ENCODE measurements around the gene CORO1C. TPM values are rescaled to one million over a fixed set of nuclear protein-coding genes. Genes with fewer than 3 reads are reported as not detected.

CORO1C gene
- total and polyA plus RNA-seq, 9 of the 15 experiments (the other 6 are each of a cell fraction or from before 2014, with no cell fraction given): 55.2 to 280 (median 150) TPM

DNA sequence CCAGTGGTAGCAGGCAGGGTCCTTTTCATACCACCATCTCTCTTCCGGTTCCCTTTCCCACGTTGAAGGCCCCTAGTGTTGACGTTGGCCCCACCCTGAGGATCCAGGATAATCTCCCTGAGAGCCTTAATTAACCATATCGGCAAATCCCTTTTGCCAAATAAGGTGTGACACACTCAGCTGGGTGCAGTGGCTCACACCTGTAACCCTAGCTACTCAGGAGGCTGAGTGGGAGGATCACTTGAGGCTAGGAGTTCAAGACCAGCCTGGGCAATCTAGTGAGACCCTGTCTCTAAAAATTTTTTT lies 130.7 kb downstream of the CORO1C start:
- no peak overlapping the region for H3K4me2 ChIP-seq (ENCODE audit: insufficient read depth, low read length)
- H3K36me3 ChIP-seq (ENCODE audit: control insufficient read depth, insufficient read depth, low read length): no peaks in the 10 kb centered on the region
- peaks cover 6% of the 10 kb centered on the region for H3K9me1 ChIP-seq (ENCODE audit: control insufficient read depth, insufficient read depth, low read length)
- no peak overlapping the region for H2AFZ ChIP-seq (ENCODE audit: low read depth, low read length)
- ChIA-PET POLR2A (no interaction called here), CTCF (ENCODE audit: low intra/inter-chr PET ratio) (interaction anchor here (0.7 kb wide), 1 partner anchor 487 kb away, joined by 4 read pairs; no protein-coding TSS in a partner anchor)
- H3K9me3 ChIP-seq (replicated peaks; ENCODE audit: control insufficient read depth, insufficient read depth, low read depth, low read length): no peaks in the 10 kb centered on the region
- no peak overlapping the region for H3K4me3 ChIP-seq
- WGBS (ENCODE audit: insufficient coverage, low coverage, missing lambda C conversion rate): 15% methylated on average over 4 of the region's 4 CpGs
- DNase-seq (ENCODE audit: extremely low read depth in 1 of 4, low spot score in 3 of 4) (no peak), FAIRE-seq (no peak), ATAC-seq (no peak)
- intact Hi-C loops (cut with micrococcal nuclease): no loop called here
- no peaks in the 10 kb centered on the region for H3K27me3 ChIP-seq (ENCODE audit: control insufficient read depth in 2 of 2, insufficient read depth in 2 of 2, low read length in 2 of 2)
- peaks cover 6% of the 10 kb centered on the region; the same call in 1 of the 2 replicates for H4K20me1 ChIP-seq (replicated peaks; ENCODE audit: control insufficient read depth, insufficient read depth, low read length)
- TF ChIP-seq PPARD (CRISPR knock-in tag; IDR thresholded peaks at IDR 0.05): no peak
- 0 out of 2 replicates have a peak, but pooled peaks have one; percentile 0 for TF ChIP-seq L3MBTL2 (IDR thresholded peaks at IDR 0.05)
- H3K9ac ChIP-seq (ENCODE audit: insufficient read depth in 1 of 2, low read depth in 2 of 2, low read length in 2 of 2): no peak overlapping the region
- no peak overlapping the region for H3K27ac ChIP-seq (ENCODE audit: extremely low read depth, low read depth, low read length)
- H3K79me2 ChIP-seq (ENCODE audit: control insufficient read depth, insufficient read depth, low read length): no peaks in the 10 kb centered on the region
- in situ Hi-C loops (cut with MboI): no loop called here
- peaks cover 0 to 11% of the 10 kb centered on the region in 2 experiments; a peak in 3 of 5 replicates for H3K4me1 ChIP-seq (replicated peaks in 1 of 2; ENCODE audit: control insufficient read depth in 2 of 2, insufficient read depth in 2 of 2, low read length in 2 of 2)
- no TSS peak for BruUV-seq (replicated peaks)

DNA sequence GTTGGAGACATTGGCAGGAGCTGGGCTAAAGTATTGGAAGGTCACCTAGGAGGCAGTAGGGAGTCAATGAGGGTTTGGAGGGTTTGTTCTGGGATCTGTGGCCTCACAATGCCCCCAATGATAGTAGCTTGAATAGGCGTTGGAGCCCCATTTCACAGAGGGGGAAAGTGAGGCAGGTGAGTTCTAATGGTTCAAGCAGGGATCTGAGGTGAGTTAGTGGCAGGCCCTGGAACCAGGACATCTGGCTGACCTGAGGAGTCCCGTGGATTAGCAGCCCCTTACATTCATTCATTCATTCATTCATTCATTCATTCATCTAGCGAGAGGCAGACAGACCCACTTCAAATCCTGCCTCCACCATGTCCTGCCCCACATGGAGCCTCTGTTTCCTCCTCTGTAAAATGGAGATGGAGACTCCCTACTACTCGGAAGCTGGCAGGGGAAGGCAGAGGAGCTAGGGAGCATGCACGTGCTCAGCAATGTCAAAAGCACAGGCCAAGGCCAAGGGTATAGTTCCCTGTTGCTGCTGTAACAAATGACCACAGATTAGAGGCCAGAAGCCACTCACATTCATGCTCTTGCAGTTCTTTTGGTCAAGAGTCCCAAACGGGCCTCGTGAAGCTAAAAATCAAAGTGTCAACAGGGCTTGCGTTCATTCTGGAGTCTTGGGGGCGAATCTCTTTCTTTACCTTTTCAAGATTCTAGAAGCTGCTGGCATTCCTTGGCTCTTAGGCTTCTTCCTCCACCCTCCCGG lies 131.2 kb downstream of the CORO1C start:
- no peaks in the 10 kb centered on the region for H3K79me2 ChIP-seq (ENCODE audit: control insufficient read depth, insufficient read depth, low read length)
- no peak overlapping the region for H3K4me2 ChIP-seq (ENCODE audit: insufficient read depth, low read length)
- in situ Hi-C loops (cut with MboI): no loop called here
- no peak overlapping the region for H3K9ac ChIP-seq (ENCODE audit: insufficient read depth in 1 of 2, low read depth in 2 of 2, low read length in 2 of 2)
- H3K27ac ChIP-seq (ENCODE audit: extremely low read depth, low read depth, low read length): no peak overlapping the region
- no peaks in the 10 kb centered on the region for H3K27me3 ChIP-seq (ENCODE audit: control insufficient read depth in 2 of 2, insufficient read depth in 2 of 2, low read length in 2 of 2)
- DNase-seq (ENCODE audit: extremely low read depth in 1 of 4, low spot score in 3 of 4): no peak
- FAIRE-seq: no peak
- H3K9me1 ChIP-seq (ENCODE audit: control insufficient read depth, insufficient read depth, low read length): peaks cover 6% of the 10 kb centered on the region
- no peak overlapping the region for H2AFZ ChIP-seq (ENCODE audit: low read depth, low read length)
- H3K36me3 ChIP-seq (ENCODE audit: control insufficient read depth, insufficient read depth, low read length): no peaks in the 10 kb centered on the region
- 34% methylated on average over 10 of the region's 10 CpGs for WGBS (ENCODE audit: insufficient coverage, low coverage, missing lambda C conversion rate)
- peaks cover 6% of the 10 kb centered on the region; the same call in 1 of the 2 replicates for H4K20me1 ChIP-seq (replicated peaks; ENCODE audit: control insufficient read depth, insufficient read depth, low read length)
- H3K4me1 ChIP-seq (replicated peaks in 1 of 2; ENCODE audit: control insufficient read depth in 2 of 2, insufficient read depth in 2 of 2, low read length in 2 of 2): peaks cover 0 to 11% of the 10 kb centered on the region in 2 experiments; a peak in 3 of 5 replicates
- H3K4me3 ChIP-seq: no peak overlapping the region
- POLR2A ChIA-PET: interaction anchor here (0.5 to 0.9 kb wide), 3 partner anchors 24 to 736 kb away, joined by 4 to 5 read pairs (median 4); no protein-coding TSS in a partner anchor
- ATAC-seq: no peak
- no TSS peak for BruUV-seq (replicated peaks)
- intact Hi-C loops (cut with micrococcal nuclease): no loop called here
- H3K9me3 ChIP-seq (replicated peaks; ENCODE audit: control insufficient read depth, insufficient read depth, low read depth, low read length): no peaks in the 10 kb centered on the region
- CTCF ChIA-PET (ENCODE audit: low intra/inter-chr PET ratio): interaction anchor here (0.7 kb wide), 1 partner anchor 487 kb away, joined by 4 read pairs; no protein-coding TSS in a partner anchor
- TF ChIP-seq BCOR (IDR thresholded peaks at IDR 0.05) (peak; percentile 93), PHTF2 (CRISPR knock-in tag; IDR thresholded peaks at IDR 0.05) (no peak), SMARCE1 (IDR thresholded peaks at IDR 0.05) (no peak), ZNF24 (IDR thresholded peaks at IDR 0.05) (peak; percentile 96), UBTF (IDR thresholded peaks at IDR 0.05; ENCODE audit: borderline replicate concordance in 1 of 2, low read depth in 2 of 2, low read length in 2 of 2) (no peak), RBM34 (IDR thresholded peaks at IDR 0.05; ENCODE audit: borderline replicate concordance, insufficient read depth, low read length) (no peak), MNT (conservative IDR thresholded peaks at IDR 0.05) (no peak), ZNF3 (CRISPR knock-in tag; IDR thresholded peaks at IDR 0.05) (peak; percentile 98), NELFE (IDR thresholded peaks at IDR 0.05; ENCODE audit: insufficient read depth, insufficient read length) (no peak), ZNF431 (CRISPR knock-in tag; IDR thresholded peaks at IDR 0.05) (no peak)
